CD4-positive, alpha-beta T cell treated with Interleukin-4 for 4 hours (primary cell): ENCODE measurements around the gene MGMT.

Source experiments
- DNase-seq: peaks from one replicate; pipeline ENCODE4 v3.0.0-alpha.2; 2020

MGMT gene

DNA sequence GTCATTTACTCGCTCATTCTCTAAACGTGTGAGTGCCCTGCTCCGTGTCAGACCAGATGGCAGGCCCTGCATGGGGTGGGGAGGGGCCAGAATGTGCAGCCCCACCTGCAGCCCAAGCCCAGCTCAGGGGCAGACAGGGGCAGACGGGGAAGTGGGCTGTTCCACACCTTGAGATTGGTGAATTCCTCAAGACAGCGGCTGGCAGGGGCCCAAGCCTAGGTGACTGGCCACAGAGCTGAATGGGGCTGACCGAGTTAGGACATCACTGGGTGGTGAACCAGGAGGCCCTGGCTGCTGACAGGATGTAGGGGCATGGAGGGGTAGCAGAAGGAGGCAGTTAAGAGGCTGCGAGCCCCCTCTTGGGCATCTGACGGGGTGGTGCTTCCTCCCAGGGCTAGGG, 79.1 kb downstream of the MGMT start:
- no peak for DNase-seq

DNA sequence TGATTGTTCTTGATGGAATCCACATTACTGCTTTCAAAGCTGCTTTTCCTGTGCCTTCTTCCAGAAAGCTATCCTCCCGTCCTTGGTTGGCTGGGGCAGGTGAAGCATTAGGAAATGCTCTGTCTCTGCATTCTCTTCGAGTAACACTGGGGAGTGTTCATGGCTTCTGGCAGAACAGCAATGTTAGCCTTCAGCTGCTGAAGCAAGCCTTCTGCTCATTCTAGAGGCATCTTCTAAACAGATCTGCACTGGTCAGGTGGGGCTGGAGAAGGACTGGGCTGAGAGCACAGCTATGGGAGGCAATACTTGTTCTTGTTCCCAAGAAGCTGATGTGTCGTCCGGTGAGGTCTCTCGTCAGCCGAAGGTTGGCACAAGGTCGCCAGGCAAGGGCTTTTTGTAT, 80.6 kb downstream of the MGMT start:
- DNase-seq = no peak

DNA sequence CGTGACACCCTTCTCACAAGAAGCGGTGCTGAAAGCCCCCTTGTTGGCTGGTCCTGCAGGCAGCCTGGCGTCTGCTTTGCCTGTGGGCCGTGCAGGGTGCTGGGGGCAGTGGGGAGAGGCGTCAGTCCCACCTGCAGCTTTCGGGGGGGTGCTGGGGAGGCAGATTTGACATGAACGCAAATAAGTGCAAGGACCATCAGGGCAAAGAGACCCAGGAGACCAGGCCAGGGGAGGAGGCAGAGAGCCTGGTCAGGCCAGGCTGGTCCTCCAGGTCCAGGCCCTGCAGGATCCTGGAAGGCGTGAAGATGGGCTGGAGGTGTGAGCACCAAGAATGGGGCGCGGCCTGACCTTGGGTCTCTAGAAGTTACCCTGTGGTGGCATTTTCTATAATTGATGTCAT, 81.6 kb downstream of the MGMT start:
- DNase-seq = no peak

DNA sequence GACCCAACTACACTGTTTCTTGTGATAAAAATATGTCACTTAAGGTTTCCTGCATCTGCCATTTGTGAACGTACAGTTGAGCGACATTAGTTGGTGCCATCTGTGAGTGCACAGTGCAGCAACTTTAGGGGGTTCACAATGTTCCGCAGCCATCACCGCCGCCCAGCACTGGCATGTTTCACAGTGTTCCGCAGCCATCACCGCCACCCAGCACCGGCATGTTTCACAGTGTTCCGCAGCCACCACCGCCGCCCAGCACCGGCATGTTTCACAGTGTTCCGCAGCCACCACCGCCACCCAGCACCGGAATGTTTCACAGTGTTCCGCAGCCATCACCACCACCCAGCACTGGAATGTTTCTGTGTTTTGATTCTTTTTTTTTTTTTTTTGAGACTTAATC, 83.0 kb downstream of the MGMT start:
- no peak for DNase-seq

DNA sequence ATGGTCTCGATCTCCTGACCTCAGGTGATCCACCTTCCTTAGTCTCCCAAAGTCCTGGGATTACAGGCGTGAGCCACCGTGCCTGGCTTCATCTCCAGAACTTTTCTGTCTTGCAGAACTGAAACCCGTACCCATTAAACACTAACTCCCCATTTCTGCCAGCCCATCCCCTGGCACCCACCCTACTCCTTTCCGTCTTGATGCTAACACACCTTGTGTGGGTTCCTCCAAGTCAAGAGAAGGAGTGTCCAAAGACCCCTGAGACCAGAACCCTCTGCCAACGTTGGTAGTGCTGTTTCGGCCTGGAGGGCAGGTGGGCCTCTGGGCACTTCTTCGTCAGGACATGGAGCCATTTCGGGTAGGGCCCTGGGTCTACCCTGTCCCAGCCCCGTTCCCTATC, 83.6 kb downstream of the MGMT start:
- DNase-seq = no peak

DNA sequence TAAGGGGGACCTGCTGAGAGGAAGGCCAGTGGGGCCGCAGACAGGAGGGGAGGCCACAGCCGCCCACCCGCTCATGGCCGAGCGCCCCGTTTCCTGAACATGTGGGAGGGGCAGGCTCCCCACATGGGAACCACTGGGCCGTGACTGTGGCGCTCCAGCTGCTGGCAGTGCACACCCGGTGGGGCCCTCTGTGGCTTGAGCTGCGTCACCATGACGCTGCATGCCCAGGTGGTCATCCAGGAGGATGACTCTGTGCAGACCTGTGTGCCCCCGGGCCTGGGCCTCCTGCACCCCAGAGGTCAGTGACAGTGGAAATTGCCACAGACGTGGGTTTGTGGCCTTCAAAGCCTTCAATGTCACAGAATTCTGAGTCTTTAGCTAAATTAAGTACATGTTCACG, 85.1 kb downstream of the MGMT start:
- DNase-seq = no peak

DNA sequence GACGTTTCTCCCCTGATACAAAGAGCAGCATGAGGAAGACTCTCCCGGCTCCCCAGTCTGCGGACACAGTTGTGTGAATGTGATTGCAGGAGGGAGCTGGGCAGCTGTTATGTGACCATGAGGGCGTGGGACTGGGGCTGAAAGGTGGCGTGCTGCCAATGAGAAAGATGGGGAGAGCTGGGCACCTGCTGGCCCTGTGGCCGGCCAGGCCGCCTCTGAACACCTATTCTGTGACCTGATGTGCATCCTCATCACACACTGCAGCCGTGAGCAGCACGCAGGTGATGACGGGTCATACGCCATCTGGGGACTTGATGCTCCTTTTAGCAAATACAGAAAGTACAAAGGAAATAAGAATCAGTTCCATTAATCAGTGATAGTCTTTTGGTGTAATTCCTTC, 86.9 kb downstream of the MGMT start:
- DNase-seq = no peak

DNA sequence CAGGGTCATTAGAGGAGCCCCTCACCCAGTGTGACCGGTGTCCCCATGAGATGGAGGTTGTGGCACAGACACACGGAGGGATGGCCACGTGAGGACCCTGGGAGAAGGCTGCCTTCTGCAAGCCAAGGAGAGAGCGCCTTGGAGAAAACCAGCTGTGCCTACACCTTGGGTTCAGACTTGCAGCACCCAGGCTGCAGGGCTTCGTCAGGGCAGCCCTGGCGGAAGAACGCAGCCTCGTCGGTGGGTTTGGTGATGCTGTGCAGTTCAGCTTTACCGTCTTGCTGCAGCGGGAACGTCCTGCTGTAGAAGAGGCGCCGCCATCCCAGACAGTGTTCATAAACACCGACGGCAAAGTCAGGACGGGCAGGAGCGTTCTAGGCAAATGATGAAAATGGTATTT, 89.3 kb downstream of the MGMT start:
- DNase-seq = no peak

DNA sequence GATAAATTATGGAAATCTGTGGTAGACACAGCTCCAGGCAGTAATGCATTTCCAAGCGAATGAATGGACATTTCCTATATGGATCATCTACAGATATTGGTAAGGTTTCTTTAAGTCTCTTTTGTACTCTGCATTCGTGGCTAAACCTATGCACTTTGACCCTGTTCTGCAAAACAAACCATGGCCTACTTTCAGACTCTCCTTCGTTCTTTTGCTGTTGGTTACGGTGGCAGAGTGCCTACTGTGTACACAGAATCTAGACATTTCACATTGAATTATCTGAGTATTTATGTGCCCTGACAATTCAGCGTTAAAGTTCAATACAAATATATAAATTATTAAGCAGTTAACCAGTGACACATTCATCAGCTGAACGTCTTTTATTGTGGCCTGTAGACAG, 93.3 kb downstream of the MGMT start:
- DNase-seq = no peak

DNA sequence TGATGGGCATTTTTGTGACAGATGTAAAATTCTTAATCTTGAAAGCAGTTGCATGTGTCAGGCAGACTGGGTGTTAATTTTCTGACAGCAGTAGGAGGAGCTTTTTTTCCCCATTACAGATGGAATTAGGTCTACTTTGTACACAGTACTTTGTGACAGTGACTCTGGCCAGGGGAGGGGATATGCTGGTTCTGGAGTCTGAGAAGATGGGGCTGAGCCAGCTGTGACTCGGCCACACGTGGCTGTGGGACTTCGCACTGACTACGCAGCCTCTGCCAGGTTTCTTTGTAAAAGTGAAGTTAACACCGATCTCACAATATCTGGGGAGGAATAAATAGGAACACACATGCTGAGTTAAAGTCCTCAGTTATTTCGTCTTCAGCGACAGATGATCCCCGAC, 95.4 kb downstream of the MGMT start:
- DNase-seq = no peak

DNA sequence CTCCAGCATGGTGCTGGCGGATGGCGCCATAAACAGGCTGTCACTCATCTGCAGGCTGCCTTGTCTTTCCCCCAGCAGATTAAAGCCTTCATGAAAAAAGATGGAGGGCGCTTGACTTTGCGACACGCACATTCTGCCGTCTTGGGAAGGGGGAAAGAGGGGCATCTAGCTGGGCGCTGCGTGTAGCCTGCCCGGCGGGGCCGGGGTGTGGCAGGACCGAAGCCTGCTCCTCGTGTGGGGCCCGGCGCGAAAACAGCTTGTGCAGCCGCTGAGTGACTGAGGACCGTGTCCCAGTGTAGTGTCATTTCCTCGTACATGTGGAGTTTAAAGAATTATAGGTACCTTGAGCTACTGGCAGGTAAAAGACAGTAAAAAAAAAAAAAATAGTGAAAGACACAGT, 97.9 kb downstream of the MGMT start:
- DNase-seq = no peak

DNA sequence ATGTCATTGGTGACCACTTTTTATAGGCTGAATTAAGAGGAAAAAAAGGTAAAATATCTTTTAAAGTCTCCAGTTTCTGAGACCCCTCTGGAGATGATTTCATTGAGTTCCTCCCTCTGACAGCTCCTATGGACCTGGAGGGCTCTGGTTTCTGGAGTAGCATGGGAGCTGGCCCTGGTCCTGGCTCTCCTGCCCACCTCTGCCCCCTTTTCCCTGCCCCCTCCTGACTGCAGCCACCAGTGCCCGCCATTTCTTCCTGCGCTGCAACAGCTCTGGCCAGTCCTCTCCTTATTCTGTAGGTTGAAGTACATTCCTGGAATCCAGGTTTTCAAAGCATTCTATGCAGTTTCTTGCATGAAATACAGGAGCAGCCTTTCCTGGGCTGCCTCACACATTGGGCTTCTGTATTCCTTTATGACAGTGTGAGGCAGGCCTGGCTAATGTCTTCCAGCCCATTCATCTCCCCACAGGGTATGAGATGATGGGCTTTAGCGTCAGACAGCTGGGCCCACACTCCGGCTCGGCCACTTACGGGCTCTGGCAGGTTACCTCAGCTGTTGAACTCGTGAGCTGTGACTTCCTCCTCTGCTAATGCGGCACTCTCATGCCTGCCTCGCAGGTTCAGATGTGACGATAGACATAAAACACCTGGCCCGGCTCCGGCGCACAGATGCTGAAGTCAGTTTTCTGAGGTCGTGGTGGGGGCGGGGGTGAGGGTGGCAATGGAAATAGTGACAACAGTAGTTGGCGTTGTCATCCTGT, 101.7 kb downstream of the MGMT start:
- no peak for DNase-seq

DNA sequence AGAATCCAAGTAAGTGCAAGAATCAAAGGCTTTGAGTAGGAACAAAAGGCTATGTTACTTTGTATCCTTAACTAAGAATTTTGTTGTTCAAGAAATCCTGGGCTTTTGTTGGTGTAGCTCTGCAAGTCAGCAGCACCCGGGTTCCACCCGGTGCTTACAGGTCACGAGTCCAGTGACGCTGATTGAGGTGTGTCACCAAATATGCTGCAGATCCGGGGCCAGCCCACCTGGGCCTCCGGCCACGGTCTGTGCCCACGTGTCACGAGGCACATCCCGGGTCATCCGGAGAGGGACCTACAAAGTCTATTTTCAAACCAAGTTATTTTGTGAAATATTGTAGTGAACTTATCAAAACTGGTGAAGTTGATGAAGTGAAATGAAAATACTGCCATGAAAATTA, 103.1 kb downstream of the MGMT start:
- no peak for DNase-seq

DNA sequence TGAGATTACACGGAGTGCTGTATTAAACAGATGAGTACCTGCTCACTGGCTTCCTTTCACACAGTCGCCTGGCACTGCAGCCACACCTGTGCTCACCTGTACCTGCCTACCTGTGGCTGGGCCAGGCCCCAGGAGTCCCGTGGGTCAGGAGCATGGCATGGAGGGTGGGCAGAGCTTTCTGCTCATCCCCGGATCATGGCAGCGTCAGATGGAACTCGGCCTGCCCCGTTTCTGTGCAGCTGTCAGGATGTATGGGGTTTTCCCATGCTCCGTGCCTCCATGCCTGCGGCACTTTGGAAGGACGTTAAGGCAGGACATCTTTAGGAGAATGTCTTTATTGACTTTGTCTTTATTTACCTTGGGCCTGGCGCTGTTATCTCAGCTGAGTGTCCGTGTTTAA, 112.2 kb downstream of the MGMT start:
- DNase-seq = no peak

DNA sequence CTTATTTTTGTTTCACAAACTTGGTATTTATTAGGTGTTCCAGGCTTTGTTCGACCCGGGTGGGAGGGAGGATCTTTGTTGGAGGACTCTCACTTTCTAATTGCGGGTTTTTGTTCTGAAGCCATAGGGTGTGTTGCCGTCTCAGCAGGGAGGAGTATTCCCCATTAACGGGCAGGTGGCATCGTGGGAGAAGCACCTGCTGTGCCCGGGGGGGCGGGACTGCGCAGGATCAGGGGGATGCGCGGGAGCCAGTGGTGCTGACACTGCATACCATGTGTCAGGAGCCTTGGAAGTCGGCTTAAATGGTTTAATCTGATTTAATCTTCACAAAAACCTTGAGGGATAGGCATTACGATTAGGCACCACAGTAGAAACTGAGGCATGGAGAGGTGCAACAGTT, 113.0 kb downstream of the MGMT start:
- no peak for DNase-seq

DNA sequence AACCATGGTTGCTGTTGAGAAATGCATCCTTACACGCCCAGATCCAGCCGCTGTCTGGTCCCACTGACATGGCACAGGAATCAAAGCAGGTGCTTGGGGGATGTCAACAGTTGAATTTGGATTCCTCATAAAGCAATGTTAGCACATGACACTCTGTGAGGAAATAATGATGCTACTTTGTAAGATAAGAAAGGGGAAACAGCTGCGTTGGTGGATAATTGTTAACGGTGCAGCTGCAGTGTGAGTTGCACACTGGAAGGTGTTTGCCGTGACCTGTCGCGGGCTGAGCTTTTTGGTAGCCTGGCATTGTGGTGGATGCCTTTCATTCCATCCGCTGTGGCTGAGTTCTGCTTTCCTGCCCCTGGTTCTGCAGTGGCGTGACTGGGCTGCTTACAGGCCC, 113.9 kb downstream of the MGMT start:
- no peak for DNase-seq

DNA sequence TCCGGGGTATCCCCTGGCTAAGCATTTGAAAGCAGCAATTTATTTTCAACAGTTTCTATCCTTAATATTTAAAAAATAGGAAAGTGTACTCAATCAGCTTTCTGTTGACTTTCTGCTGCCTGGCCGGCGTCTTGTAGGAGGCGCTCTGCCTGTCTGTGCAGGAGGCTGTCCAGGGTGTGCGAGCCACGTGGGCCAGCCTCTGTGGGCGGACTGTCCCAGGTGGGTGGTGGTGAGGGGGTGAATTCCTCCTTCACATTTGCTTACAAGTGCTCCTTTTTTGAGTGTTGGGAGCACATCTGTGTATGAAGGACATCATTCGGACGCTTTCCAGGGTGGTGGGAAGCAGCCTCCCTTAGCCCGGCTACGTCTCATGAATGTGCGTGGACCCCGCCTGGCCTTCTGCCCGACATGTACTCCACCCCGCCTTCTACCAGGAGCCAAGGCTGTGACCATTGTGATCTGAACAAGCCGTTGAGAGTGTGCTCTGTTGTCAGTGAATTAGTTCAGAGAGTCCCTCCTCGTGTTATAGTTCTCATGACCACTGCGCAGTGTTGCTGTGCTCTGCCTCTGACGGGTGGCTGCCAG, 114.9 kb downstream of the MGMT start:
- no peak for DNase-seq

DNA sequence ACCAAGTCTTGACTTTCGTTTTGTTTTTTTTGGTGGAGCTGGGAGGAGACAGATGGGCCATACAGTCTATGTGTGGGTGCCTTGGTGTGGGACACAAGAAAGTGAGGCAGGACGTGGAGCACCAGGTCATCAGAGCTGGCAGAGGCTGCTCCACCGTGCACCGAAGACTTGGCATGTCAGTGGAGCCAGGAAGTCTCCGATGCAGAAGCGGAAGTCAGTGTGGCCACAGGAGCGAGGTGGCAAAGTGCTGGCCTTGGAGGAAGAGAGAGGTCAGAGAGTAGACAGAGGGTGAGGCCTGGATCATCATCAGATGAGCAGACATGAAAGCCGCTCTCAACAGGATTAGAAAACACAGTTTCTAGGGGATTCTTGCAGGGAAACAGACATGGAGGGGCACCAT, 116.8 kb downstream of the MGMT start:
- no peak for DNase-seq

DNA sequence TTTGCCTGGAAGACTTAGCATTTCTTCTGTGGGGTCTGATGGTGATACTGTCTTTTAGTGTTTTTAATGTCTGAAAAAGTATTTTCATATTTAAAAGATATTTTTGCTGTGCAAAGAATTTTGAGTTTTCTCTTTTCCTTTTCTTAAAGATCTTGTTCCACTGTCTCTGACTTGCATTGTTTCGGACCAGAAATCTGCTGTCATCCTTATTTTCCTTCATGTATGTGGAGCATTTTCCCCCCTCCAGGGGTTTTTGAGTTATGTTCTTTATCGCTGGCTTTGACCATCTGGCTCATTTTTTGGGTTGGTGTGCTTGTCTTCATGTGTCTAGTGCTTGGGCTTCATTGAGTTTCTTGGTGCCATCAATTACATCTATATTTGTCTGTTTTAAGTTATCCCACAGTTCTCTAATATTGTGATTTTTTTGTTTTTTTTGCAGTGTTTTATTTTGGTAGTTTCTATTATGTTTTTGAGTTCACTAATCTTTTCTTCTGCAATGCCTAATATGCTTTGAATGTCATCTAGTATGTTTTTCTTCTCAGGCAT, 119.9 kb downstream of the MGMT start:
- no peak for DNase-seq

DNA sequence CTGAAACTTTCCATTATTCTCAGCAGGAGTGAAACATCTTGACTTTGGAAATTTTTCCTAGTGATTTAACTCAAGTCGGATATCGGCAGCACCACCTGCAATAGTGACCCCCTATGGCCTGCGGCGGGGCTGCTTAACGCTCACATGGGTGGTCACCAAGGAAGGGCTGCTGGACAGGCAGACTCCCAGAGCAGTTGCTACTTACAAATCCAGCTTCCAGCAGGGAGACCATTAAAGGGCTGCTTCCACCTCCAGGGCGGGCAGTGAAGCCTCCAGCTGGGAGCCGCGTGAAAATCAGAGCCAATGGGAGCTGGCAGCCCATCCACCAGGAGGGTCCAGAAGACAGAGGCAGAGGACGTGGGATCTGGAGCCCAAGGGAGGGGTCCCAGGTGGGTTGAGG, 122.5 kb downstream of the MGMT start:
- DNase-seq = no peak

DNA sequence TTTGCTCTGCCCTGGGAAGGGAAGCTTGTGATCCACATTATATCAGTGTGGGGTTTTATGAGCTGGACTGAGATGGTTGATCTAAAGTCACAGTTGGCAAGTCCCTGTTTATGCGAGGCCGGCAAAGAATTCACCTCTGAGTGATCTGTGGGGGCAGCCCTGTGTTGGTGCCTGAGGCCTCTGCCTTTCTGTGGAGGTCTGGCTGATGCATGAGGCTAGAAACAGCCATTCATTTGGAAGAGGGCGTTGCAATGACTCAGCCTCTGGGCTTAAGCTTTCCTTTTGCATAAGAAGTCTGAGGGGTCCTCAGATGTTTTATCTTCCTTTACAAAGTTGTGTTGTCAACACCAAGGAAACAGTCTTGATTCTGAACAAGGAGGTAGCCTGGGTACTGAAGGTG, 126.9 kb downstream of the MGMT start:
- DNase-seq = no peak

DNA sequence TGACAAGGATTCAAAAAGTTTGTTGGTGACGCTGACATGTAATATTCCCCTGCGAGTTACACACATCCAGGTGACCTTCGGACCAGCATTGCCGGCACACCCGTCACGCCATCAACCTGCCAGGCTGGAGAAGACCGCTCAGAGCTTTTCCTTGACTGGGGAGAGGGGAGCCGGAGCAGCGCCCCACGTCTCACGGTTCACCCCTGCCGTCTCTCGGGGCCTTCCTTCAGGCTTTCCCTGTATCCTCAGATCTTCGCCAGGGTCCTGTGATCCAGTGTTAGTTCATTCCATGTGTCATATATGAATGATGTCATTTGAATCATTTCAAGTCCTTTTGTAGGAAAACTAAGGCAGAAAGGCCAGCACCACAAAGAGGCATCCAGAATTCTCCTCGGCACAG, 127.8 kb downstream of the MGMT start:
- DNase-seq = no peak

DNA sequence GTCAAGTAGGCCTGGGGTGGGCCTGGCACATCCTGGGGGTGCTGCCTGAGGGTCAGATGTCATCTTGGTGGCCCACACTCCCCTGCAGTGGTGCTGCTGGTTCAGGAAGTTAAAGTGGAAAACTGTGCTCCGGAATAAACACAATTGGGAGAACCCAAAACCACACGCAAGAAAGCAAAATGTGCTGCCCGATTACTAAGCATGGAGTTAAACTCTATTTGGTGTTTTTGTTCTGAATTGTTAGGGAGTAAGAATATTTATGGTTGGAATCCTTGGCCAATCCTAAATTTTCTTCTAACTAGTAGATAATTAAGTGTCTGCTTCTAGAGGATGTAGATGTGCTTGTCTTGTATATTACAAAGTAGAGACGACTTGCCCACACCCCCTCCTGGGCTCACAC, 131.4 kb downstream of the MGMT start:
- DNase-seq = no peak

DNA sequence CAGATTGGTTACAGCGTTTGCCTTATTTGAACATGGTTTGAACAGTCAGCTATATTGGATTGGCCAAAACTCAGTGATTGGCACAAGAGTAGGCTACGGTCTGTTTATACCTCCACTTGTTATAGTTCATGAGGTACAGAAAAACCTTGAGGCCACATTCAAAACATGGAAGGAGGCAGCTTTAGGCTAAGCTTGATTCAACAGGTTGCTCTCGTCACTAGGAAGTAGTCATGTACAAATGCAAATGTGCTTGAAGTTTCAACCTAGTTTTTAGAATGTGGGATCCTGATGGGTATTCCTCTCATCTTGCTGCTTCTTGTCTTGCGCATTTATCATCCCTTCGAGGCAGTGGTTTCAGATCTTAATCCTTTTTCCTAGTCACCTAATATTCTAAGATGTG, 132.1 kb downstream of the MGMT start:
- no peak for DNase-seq

DNA sequence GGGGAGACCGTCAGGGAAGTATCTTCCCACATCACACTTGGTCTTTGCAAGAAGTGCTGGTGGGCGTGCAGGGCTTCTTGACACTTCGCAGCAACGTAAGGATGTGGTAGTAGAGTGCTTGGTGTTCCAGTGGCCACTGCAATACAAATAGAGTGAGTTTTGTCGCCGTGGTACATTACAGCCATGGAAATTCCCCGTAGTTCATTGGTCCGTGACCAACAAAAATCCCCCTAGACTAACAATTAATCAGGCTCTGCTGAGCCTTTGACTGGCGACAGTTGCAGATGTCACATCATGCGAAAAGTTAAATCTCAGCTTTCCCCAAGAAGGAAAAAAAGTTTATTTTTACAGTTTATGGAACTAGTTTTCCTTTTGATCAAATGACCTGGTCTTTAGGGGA, 134.7 kb downstream of the MGMT start:
- DNase-seq = no peak
